IMR-90 (cell line): Measurements from ENCODE around the gene UNC93A. TPM values are rescaled to one million over a fixed set of nuclear protein-coding genes. Genes with fewer than 3 reads are reported as not detected.

Experiments
- ATAC-seq: fragments of 200-7000 bp; cut with Tn5 transposase; 2 replicates; pipeline ENCODE4 v1.9.1; 2020; ENCODE audit warnings: low read depth, mild to moderate bottlenecking, moderate library complexity
- BruUV-seq: library from RNA; stranded (reverse); fragments of 400-500 nt; replicated peaks from 2 replicates; lab custom pipeline; 2021; lab: Mats Ljungman, UMichigan
- CTCF ChIA-PET: fragments of 300-600 bp; formaldehyde crosslinking; extraction: SDS; loops from one replicate; lab custom pipeline; 2021; ENCODE audit warnings: antibody characterized with exemption; lab: Yijun Ruan, JAX
- POLR2A ChIA-PET: fragments of 300-600 bp; sonication (Branson Sonifier 250); formaldehyde crosslinking; loops from one replicate; lab custom pipeline; 2022; ENCODE audit warnings: antibody characterized with exemption; ENCODE audit not compliant: unreplicated experiment; lab: Charles Lee
- DNase-seq: peaks from one replicate; pipeline ENCODE4 v3.0.0; 2013
- H2AFZ ChIP-seq: replicated peaks from 2 replicates; pipeline ENCODE3; 2013; ENCODE audit warnings: low read length, mild to moderate bottlenecking; ENCODE audit not compliant: poor library complexity
- H2AK5ac ChIP-seq: 2 replicates; pipeline ENCODE4 v1.6.1; 2013; ENCODE audit warnings: low read depth, low read length, inconsistent platforms
- H2AK9ac ChIP-seq: replicated peaks from 2 replicates; pipeline ENCODE3; 2013; ENCODE audit warnings: mild to moderate bottlenecking, low read depth, low read length, moderate library complexity; ENCODE audit not compliant: poor library complexity
- H2BK120ac ChIP-seq: 2 replicates; pipeline ENCODE4 v1.6.1; 2013; ENCODE audit warnings: low read depth, low read length, inconsistent platforms
- H2BK15ac ChIP-seq: 3 replicates; pipeline ENCODE4 v1.6.1; 2013; ENCODE audit warnings: low read depth, low read length, inconsistent platforms
- H2BK20ac ChIP-seq: 2 replicates; pipeline ENCODE4 v1.6.1; 2013; ENCODE audit warnings: low read depth, mild to moderate bottlenecking, inconsistent platforms, low read length, moderate library complexity
- H2BK5ac ChIP-seq: 2 replicates; pipeline ENCODE4 v1.6.1; 2013; ENCODE audit warnings: mild to moderate bottlenecking, low read depth, low read length, inconsistent platforms; ENCODE audit not compliant: poor library complexity, severe bottlenecking
- H3K14ac ChIP-seq: replicated peaks from 2 replicates; pipeline ENCODE4 v1.6.1; 2013; ENCODE audit warnings: low read depth, low read length, inconsistent platforms
- H3K18ac ChIP-seq: 2 replicates; pipeline ENCODE4 v1.6.1; 2013; ENCODE audit warnings: low read depth, low read length, control low read depth
- H3K23ac ChIP-seq: 2 replicates; pipeline ENCODE4 v1.6.1; 2013; ENCODE audit warnings: low read depth, low read length, inconsistent platforms
- H3K27ac ChIP-seq: 2 replicates; pipeline ENCODE4 v1.5.1; 2013; ENCODE audit warnings: mild to moderate bottlenecking, control low read depth, low read length; ENCODE audit not compliant: insufficient read depth
- H3K27me3 ChIP-seq: 2 replicates; pipeline ENCODE4 v1.6.1; 2013; ENCODE audit warnings: low read length; ENCODE audit not compliant: control insufficient read depth, insufficient read depth
- H3K36me3 ChIP-seq: 2 replicates; pipeline ENCODE4 v1.6.1; 2013; ENCODE audit warnings: low read length, mixed read lengths; ENCODE audit not compliant: control insufficient read depth, insufficient read depth
- H3K4ac ChIP-seq: 2 replicates; pipeline ENCODE4 v1.6.1; 2013; ENCODE audit warnings: low read depth, low read length, inconsistent platforms
- H3K4me1 ChIP-seq: 2 replicates; pipeline ENCODE4 v1.6.1; 2013; ENCODE audit warnings: low read length, mixed read lengths; ENCODE audit not compliant: control insufficient read depth, insufficient read depth
- H3K4me2 ChIP-seq: 2 replicates; pipeline ENCODE4 v1.6.1; 2013; ENCODE audit warnings: low read depth, mild to moderate bottlenecking, control low read depth, low read length, moderate library complexity
- H3K4me3 ChIP-seq: 2 replicates; pipeline ENCODE4 v1.5.1; 2013; ENCODE audit warnings: low read depth, mild to moderate bottlenecking, control low read depth, low read length, moderate library complexity; ENCODE audit not compliant: insufficient read depth
- H3K56ac ChIP-seq: 2 replicates; pipeline ENCODE4 v1.6.1; 2013; ENCODE audit warnings: low read length, inconsistent platforms; ENCODE audit not compliant: insufficient read depth; ENCODE audit errors: extremely low read depth
- H3K79me1 ChIP-seq, 2 experiments: 2 replicates each; pipeline ENCODE4 v1.6.1; 2013; ENCODE audit warnings: low read length in 2 of 2, inconsistent platforms in 1 of 2, low read depth in 1 of 2
- H3K9ac ChIP-seq: 2 replicates; pipeline ENCODE4 v1.6.1; 2013; ENCODE audit warnings: low read depth, low read length, control low read depth
- H3K9me1 ChIP-seq: 2 replicates; pipeline ENCODE4 v1.6.1; 2013; ENCODE audit warnings: low read length, inconsistent platforms; ENCODE audit not compliant: insufficient read depth
- H3K9me3 ChIP-seq: 2 replicates; pipeline ENCODE4 v1.6.1; 2013; ENCODE audit warnings: low read length; ENCODE audit not compliant: control insufficient read depth, insufficient read depth
- H4K20me1 ChIP-seq: 2 replicates; pipeline ENCODE4 v1.6.1; 2013; ENCODE audit warnings: low read length, inconsistent platforms; ENCODE audit not compliant: insufficient read depth
- H4K5ac ChIP-seq: 2 replicates; pipeline ENCODE4 v1.6.1; 2013; ENCODE audit warnings: mild to moderate bottlenecking, low read depth, low read length, control low read depth
- H4K8ac ChIP-seq, 2 experiments: 2 replicates each; pipeline ENCODE4 v1.6.1; 2013; ENCODE audit warnings: low read depth in 2 of 2, low read length in 2 of 2, control low read depth in 1 of 2, inconsistent platforms in 1 of 2
- H4K91ac ChIP-seq: 2 replicates; pipeline ENCODE4 v1.6.1; 2013; ENCODE audit warnings: low read depth, low read length, inconsistent platforms; ENCODE audit not compliant: insufficient read depth
- BHLHE40 ChIP-seq: fragments of 150-350 bp; IDR thresholded peaks from 2 replicates; pipeline ENCODE4 v1.6.1; 2016; ENCODE audit warnings: mild to moderate bottlenecking, low read depth, low read length
- CHD1 ChIP-seq: IDR thresholded peaks from 2 replicates; pipeline ENCODE4 v1.6.1; 2012; ENCODE audit warnings: low read depth, low read length, improper control_type of control experiment
- FOS ChIP-seq: fragments of 150-350 bp; IDR thresholded peaks from 2 replicates; pipeline ENCODE4 v1.6.1; 2016; ENCODE audit warnings: low read depth, low read length
- MAFK ChIP-seq: IDR thresholded peaks from 2 replicates; pipeline ENCODE4 v1.6.1; 2012; ENCODE audit warnings: low read depth, low read length, improper control_type of control experiment
- MAZ ChIP-seq: IDR thresholded peaks from 2 replicates; pipeline ENCODE4 v1.6.1; 2012; ENCODE audit warnings: low read depth, mild to moderate bottlenecking, low read length, improper control_type of control experiment, moderate library complexity, borderline replicate concordance
- MXI1 ChIP-seq: IDR thresholded peaks from 2 replicates; pipeline ENCODE4 v1.6.1; 2012; ENCODE audit warnings: low read depth, mild to moderate bottlenecking, low read length, moderate library complexity, borderline replicate concordance
- NFE2L2 ChIP-seq: fragments of 150-350 bp; IDR thresholded peaks from 2 replicates; pipeline ENCODE4 v1.6.1; 2016; ENCODE audit warnings: low read depth, mild to moderate bottlenecking, low read length
- RAD21 ChIP-seq: IDR thresholded peaks from 2 replicates; pipeline ENCODE4 v1.6.1; 2012; ENCODE audit warnings: low read length, improper control_type of control experiment
- RCOR1 ChIP-seq: IDR thresholded peaks from 2 replicates; pipeline ENCODE4 v1.6.1; 2012; ENCODE audit warnings: mild to moderate bottlenecking, low read length, improper control_type of control experiment; ENCODE audit not compliant: insufficient replicate concordance
- SMC3 ChIP-seq: fragments of 150-350 bp; IDR thresholded peaks from 2 replicates; pipeline ENCODE4 v1.6.1; 2016; ENCODE audit warnings: low read depth, mild to moderate bottlenecking, antibody characterized with exemption, low read length, moderate library complexity
- WGBS, 2 experiments: methylation state at CpG; one replicate each; pipeline versions ENCODE4 v1.1.5 to v1.1.7; 2013; ENCODE audit warnings: missing lambda C conversion rate in 2 of 2; ENCODE audit not compliant: insufficient read length in 1 of 2; ENCODE audit errors: extremely low coverage in 2 of 2; 5-methylcytosine and 5-hydroxymethylcytosine counted together
- dilution Hi-C: fragments of 300-500 bp; cut with HindIII; formaldehyde crosslinking; loops from one replicate; pipeline ENCODE4 v1.14.3; 2018; ENCODE audit warnings: low sequenced_read_pairs; ENCODE audit not compliant: unreplicated experiment
- in situ Hi-C: fragments of 300-500 bp; cut with MboI; formaldehyde crosslinking; loops from 3 replicates; pipeline ENCODE4 v1.14.3; 2019; ENCODE audit warnings: low sequenced_read_pairs, inconsistent platforms, mixed read lengths
- intact Hi-C: fragments of 100-400 bp; cut with micrococcal nuclease; formaldehyde crosslinking; loops from 2 replicates; pipeline ENCODE4 v1.10.0; 2022
- polyA plus RNA-seq, 3 experiments: library from polyadenylated mRNA; depleted of rRNA; stranded (reverse); fragments of >200 nt; gene quantifications; 2 replicates each; pipeline ENCODE4 v1.2.3, GENCODE V29; 2012; ENCODE audit warnings: low replicate concordance in 1 of 3
- total RNA-seq: library from RNA; depleted of rRNA; stranded (reverse); fragments of >200 nt; gene quantifications from 2 replicates; pipeline ENCODE4 v1.2.3, GENCODE V29; 2012
- TF ChIP-seq, protein P1 (sequence below): fragments of 150-350 bp; IDR thresholded peaks from 2 replicates; pipeline ENCODE4 v1.6.1; 2017; ENCODE audit warnings: mild to moderate bottlenecking, antibody characterized with exemption, low read length, low read depth

UNC93A gene
- total and polyA plus RNA-seq, 2 of the 4 experiments (the other 2 are of a cell fraction) = not detected

DNA sequence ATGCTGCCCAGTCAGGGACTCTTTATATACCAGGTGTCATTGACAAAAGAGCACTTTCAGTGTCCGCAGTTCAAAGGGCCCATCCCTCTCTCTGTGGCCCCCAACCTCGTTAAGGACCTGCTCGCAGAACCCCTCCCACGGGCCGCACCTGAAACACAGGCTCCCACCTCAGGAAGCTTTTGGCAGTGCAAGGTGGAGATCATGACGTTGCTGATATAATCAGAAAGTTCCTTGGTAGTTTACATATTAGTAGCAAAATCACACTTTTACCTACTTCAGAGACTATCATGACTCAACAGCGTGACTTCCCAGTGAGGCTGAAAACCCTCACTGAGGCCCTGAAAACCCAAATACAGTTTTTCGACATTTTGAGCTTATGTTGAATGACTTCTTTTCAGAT is 37.9 kb downstream of the UNC93A start:
- Histone ChIP-seq H2AFZ (no peak overlapping the region), H2BK15ac (no peak overlapping the region), H3K23ac (no peak overlapping the region), H3K9ac (no peak overlapping the region), H3K4me3 (no peak overlapping the region), H3K79me1 (no peaks in the 10 kb centered on the region), H2BK5ac (no peak overlapping the region), H3K18ac (no peak overlapping the region), H3K27ac (no peak overlapping the region), H3K4ac (no peak overlapping the region), H2AK9ac (no peak overlapping the region), H4K20me1 (no peaks in the 10 kb centered on the region), H3K56ac (no peak overlapping the region), H3K27me3 (no peaks in the 10 kb centered on the region), H4K5ac (no peak overlapping the region), H4K8ac (no peak overlapping the region), H2BK20ac (no peak overlapping the region), H3K36me3 (no peaks in the 10 kb centered on the region), H4K91ac (no peak overlapping the region), H2BK120ac (no peak overlapping the region), H3K9me3 (peaks cover 23% of the 10 kb centered on the region), H3K4me1 (no peaks in the 10 kb centered on the region), H3K14ac (no peak overlapping the region), H3K4me2 (no peak overlapping the region), H3K9me1 (no peaks in the 10 kb centered on the region), H2AK5ac (no peak overlapping the region)
- in situ Hi-C loops = no loop called here
- BruUV-seq = no TSS peak
- DNase-seq (no peak), ATAC-seq (no peak)
- POLR2A ChIA-PET = no interaction called here
- intact Hi-C loops = no loop called here
- dilution Hi-C loops = no loop called here
- TF ChIP-seq MAZ (no peak), SMC3 (no peak), RAD21 (no peak), RCOR1 (no peak), MXI1 (no peak), MAFK (no peak), BHLHE40 (no peak), FOS (no peak), NFE2L2 (no peak), CHD1 (no peak)
- TF ChIP-seq, protein P1, sequence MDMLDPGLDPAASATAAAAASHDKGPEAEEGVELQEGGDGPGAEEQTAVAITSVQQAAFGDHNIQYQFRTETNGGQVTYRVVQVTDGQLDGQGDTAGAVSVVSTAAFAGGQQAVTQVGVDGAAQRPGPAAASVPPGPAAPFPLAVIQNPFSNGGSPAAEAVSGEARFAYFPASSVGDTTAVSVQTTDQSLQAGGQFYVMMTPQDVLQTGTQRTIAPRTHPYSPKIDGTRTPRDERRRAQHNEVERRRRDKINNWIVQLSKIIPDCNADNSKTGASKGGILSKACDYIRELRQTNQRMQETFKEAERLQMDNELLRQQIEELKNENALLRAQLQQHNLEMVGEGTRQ = no peak
- CTCF ChIA-PET = no interaction called here
- WGBS, 2 experiments = no CpG with 5 or more reads among the region's 8 CpGs
